DMS 273 (cell line): ENCODE measurements around the gene TTC38.

Experiments used
- DNase-seq: peaks from one replicate; lab custom pipeline; 2025; ENCODE audit not compliant: unreplicated experiment; lab: John Stamatoyannopoulos, UW

Gene TTC38

DNA sequence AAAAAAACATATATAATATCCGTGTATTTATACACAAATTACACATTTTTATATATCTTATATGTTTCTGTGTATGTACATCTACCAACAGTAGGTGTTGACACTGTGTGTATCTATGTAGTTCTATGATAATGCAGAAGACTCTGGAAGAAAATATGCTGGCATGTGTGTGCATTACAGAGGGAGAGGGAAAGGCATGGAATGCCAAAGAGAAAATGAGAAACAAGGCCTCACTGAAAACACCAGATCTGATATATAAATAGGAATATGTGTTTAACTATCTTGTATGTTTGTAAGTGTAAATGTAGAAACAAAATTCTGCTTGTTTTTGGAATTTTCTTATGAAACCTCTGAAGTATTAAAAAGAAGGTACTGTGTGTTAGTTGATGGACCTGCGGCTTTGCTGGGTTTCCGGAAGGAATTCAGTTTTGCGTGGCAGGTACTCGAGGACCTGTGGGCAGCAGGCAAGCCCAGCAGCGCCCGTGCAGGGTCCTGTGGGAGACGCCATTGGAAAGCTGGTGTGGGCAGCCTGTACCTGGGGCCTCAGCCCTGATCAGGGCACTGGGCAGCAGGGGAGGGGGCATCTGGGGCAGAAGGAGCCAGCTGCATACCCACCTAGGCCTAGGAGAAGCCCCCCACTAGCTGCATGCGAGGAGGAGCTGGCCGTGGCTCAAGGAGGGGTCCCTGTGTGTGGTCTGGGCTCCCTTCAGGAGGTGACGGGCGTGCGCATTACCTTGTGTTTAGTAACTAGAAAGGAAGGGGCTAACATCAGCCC is 60.1 kb downstream of the TTC38 start:
- DNase-seq = no peak

DNA sequence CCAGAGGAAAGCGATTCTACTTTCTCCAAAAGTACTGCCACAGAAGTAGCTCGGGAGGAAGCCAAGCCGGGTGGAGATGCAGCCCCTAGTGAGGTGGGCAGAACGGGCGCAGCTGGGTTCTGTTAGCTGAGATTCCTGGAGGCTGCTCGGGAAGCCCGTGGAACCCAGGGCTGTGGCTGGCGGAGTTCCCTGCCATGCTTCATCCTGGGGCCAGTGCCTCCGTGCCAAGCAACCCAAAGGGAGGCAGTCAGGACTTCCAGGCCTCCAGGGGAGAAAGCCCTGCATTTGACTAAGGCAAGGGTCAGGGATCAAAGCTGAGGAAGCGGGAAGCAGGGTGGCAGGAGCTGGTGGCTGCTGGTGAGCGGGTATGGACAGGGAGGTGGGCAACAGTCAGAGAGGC is 61.0 kb downstream of the TTC38 start:
- DNase-seq = no peak

DNA sequence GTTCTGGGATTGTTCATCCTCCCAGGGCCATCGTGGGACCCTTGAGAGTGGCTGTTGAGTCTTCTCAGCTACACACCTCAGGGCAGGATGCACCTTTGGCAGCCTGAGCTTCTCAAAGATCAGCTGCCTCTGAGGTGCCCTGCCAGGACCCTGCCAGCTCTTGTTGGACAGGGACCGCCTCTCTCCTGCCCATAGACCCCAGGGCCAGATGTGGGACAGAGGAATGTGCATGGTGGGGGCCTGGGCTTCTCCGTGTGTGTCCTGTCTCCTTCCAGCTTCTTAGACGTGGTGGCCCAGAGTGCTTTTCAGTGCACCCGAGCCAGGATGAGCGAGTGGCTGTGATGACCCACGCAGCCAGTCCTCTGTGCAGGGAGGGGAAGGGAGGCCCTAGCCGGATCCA is 61.8 kb downstream of the TTC38 start:
- no peak for DNase-seq

DNA sequence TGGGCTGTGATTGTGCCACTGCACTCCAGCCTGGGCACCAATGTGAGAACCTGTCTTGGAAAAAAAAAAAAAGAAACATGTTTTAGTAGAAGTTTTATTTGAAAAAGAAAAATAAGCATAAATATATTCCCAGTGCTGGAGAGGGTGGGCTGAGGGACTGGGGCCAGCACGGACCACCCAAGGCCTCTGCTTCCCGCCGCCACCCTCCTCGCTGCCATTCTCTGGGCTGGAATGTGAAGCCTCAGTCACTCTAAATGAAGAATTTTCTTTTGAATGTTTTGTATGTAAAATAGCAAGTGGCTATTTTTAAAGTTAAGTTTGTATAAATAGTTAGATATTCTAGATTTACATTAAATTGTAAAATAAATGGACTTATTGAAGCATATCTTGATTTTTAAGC is 62.6 kb downstream of the TTC38 start:
- no peak for DNase-seq

DNA sequence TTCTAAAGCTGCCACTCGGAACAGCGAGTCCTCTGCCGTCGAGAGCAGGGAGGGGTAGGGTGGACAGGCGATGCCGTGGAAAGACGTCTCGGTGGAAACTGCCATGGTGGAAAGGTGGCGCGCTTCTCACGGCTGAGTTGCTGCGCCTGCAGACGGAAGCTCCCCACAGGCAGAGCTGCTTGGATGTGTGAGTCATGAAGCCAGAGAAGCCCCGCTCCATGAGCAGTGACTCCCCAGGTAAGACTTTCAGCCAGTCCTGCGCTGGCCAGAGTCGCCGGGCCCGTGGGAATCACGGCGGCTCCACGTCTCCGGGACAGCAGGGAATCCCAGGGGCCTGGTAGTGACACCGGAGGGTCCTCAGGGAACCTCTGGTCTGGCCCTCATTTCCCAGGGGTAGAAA is 63.7 kb downstream of the TTC38 start:
- DNase-seq = no peak

DNA sequence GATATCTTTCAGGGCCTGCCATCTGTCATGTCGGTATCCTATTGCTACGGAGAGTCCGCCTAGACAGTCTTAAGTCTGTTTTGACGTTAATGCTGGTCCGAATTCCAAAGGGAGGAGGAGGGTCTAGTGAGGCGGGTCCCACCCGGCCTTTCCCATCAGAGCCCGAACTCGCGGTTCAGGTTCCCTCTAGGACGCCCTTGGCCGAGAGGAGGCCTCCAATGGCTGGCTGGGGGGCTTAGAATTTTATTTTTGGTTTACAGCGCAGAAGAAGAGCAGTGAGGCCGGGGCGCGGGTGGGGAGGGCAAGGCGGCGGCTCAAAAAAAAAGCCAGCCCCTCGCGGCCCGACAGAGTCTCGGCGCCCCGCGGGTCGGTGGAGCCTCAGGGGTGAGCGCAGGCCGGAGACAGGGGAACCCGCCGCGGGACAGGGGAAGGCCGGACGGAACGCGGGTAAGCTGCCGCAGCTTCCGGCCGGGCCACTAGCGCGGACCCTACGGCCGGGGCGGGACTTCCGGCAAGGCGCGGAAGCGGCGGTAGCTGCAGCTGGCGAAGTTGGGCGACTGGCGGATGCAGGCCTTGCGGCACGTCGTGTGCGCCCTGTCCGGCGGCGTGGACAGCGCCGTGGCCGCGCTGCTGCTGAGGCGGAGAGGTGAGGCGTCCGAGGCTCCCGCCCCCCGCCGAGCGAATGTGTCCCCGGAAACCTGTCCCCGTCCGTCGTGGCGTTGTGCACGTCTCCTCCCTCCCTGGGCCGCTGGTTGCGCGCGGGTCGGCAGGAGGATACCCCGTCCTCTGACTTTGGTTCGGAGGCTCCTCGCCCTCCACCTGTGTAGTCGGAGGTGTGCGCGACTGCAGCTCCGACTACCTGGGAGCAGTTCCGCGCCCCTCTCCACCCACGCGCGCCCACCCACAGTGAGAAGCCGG is 67.7 kb downstream of the TTC38 start, which contains the start of gene TRMU:
TRMU (plus strand) TSS at position 514 of the 918 bp plus-strand sequence; CDS start at position 565, 51 bp downstream.
- DNase-seq = peak; percentile 89

DNA sequence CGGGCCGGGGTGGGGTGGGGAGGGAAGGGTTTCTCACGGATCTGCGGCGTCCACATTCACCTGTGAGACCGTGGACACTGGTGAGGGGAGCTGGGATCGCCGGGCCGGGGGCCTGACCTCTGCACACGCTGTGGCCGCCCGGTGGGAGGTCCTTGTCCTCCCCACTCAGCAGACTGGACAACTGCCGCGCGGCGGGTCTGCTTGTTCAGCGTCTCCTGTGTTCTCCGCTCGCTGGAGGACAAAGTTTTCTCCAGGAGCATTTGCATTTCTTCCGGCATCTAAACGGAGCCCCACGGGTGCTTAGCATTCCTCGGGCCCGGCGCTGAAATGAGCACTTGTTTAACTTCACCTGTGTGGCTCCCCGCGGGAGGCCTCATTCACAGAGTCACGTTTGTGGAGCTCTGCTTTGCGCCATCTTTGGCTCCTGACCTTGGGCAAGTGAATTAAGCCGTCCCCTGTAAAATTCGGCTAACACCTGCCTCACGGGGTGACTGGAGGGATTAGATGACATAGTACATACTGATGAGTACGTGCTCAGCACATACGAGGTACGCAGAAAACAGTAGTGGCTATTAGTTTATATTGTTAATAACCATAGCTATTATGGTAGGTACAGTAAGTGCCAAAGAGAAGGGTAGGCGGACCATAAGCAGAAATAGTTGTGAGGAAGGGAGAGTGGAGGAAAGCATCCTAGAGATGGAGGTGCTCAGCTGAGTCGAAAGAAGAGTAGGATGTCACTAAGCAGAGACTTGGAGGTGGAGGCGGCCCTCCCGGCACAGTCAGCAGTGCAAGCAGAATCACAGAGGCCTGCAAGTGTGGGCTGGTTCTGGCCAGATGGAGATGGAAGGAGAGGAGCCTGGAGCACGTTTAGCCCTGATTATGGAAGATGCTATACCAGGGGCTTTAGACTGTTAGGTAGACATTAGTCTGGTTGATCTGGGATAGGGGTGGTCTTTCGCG is 68.6 kb downstream of the TTC38 start:
- DNase-seq = peak; percentile 45

DNA sequence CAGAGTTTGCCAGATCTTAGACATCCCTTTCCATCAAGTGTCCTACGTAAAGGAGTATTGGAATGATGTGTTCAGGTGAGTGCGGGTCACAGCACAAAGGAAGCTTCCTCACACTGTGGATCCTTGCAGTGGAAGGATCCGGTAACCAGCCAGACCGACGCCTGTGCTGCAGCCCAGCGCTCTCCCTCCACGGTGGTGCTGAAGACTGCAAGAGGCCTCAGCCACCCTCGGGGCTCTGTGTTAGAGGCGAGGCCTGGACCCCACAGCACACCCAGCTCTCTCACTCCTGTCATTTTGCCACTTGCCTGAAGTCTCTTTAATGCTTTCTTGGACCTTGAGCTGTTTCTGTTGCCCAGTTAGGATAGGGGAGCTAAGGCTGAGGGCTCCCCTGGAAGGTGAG is 70.1 kb downstream of the TTC38 start:
- no peak for DNase-seq

DNA sequence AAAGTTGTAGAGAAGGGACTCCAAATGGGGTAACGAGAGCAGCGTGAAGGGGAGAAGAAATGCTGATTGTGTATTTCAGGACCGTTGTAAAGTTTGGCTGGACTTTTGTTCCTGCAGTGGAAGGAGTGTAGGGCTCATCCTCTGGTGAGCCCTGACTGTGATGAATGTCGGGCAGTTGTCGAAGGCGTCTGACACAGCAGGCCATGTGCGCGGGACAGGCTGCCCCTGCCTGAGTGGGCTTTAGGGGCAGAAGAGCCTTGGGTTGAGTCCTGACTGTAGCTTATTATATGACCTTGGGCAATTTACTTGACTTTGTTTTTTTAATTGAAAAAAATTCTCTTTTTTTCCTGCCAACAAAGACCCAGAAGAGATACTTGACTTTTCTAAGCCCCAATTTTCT is 70.8 kb downstream of the TTC38 start:
- DNase-seq = no peak

DNA sequence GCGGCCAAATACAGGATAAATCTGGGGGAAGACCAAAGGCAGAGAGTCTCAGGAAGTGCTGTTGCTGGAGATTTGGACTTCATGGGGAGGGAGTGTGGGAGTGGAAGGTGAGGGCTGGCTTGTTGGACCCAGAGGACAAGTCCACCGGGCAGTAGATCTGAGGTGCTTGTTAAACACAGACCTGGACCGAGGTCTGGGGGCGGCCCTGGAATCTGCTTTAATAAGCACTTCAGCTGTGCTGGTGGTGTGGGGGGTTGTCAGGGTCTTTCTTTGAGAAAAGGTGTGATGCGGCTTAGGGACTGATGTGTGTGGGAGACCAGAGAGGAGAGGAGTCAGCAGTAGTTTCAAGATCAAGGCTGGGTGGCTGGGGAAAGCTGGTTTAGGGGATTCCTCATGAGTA is 72.1 kb downstream of the TTC38 start:
- DNase-seq = no peak

DNA sequence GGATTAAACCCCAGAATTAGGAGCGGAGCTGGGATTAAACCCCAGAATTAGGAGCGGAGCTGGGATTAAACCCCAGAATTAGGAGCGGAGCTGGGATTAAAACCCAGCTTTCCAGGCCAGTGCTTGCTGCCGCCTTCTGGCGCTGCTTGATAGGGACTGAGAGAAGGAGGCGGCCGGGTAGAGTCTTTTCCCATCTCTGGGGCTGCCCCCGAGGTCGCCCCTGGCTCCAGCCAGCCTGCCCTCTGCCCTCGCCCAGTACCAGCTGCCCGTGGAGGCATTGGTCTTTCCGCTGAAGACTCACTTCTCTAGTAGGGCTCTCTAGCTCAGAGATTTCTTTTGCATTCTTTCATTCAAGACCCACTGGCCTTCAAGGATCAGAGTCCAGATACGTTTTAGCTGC is 72.9 kb downstream of the TTC38 start:
- no peak for DNase-seq
